BLaER1 (cell line): ENCODE measurements around the gene CLASP1.

Experiments
- H3K27ac ChIP-seq: shearing (Covaris generic); formaldehyde crosslinking; 2 replicates; pipeline ENCODE4 v1.8.1; 2022
- H3K27me3 ChIP-seq: shearing (Covaris generic); formaldehyde crosslinking; 2 replicates; pipeline ENCODE4 v1.8.1; 2022
- H3K36me3 ChIP-seq: shearing (Covaris generic); formaldehyde crosslinking; 2 replicates; pipeline ENCODE4 v1.8.1; 2022
- H3K4me1 ChIP-seq: shearing (Covaris generic); formaldehyde crosslinking; 2 replicates; pipeline ENCODE4 v1.8.1; 2022
- H3K4me2 ChIP-seq: shearing (Covaris generic); formaldehyde crosslinking; 2 replicates; pipeline ENCODE4 v1.8.1; 2022
- H3K4me3 ChIP-seq: shearing (Covaris generic); formaldehyde crosslinking; 2 replicates; pipeline ENCODE4 v1.8.1; 2022
- H3K9ac ChIP-seq: shearing (Covaris generic); formaldehyde crosslinking; 2 replicates; pipeline ENCODE4 v1.8.1; 2022
- H3K9me3 ChIP-seq: shearing (Covaris generic); formaldehyde crosslinking; 2 replicates; pipeline ENCODE4 v1.8.1; 2022
- H4K20me1 ChIP-seq: shearing (Covaris generic); formaldehyde crosslinking; 2 replicates; pipeline ENCODE4 v1.8.1; 2022
- Cebpa-rat ChIP-seq: shearing (Covaris generic); IDR thresholded peaks from 2 replicates; pipeline ENCODE4 v1.8.1; 2022

CLASP1 gene

GRCh38 chr2:121608967-121609366, 40.3 kb downstream of the CLASP1 start:
- H3K9ac ChIP-seq: no peak overlapping the region
- no peak overlapping the region for H3K27ac ChIP-seq
- no peaks in the 10 kb centered on the region for H3K4me1 ChIP-seq
- H3K4me2 ChIP-seq: no peak overlapping the region
- H3K36me3 ChIP-seq: peaks cover 55% of the 10 kb centered on the region
- no peaks in the 10 kb centered on the region for H3K27me3 ChIP-seq
- TF ChIP-seq Cebpa-rat: no peak
- H3K9me3 ChIP-seq: peaks cover 40% of the 10 kb centered on the region
- H4K20me1 ChIP-seq: peaks cover 52% of the 10 kb centered on the region
- no peak overlapping the region for H3K4me3 ChIP-seq

GRCh38 chr2:121608367-121608766, 40.9 kb downstream of the CLASP1 start:
- Histone ChIP-seq H3K4me2 (no peak overlapping the region), H3K27me3 (no peaks in the 10 kb centered on the region), H3K27ac (no peak overlapping the region), H3K4me1 (no peaks in the 10 kb centered on the region), H4K20me1 (peaks cover 58% of the 10 kb centered on the region), H3K36me3 (peaks cover 55% of the 10 kb centered on the region), H3K9me3 (peaks cover 34% of the 10 kb centered on the region), H3K4me3 (no peak overlapping the region), H3K9ac (no peak overlapping the region)
- TF ChIP-seq Cebpa-rat: no peak

GRCh38 chr2:121605820-121606733, 43.2 kb downstream of the CLASP1 start:
- Histone ChIP-seq H3K9ac (no peak overlapping the region), H3K4me1 (no peaks in the 10 kb centered on the region), H3K36me3 (peaks cover 68% of the 10 kb centered on the region), H3K27ac (no peak overlapping the region), H3K27me3 (no peaks in the 10 kb centered on the region), H3K9me3 (peaks cover 11% of the 10 kb centered on the region), H4K20me1 (peaks cover 81% of the 10 kb centered on the region), H3K4me2 (no peak overlapping the region), H3K4me3 (no peak overlapping the region)
- no peak for TF ChIP-seq Cebpa-rat

- Histone ChIP-seq H3K4me2 (no peak overlapping the region), H3K4me3 (no peak overlapping the region), H3K36me3 (peaks cover 89% of the 10 kb centered on the region), H3K27ac (no peak overlapping the region), H3K9ac (no peak overlapping the region), H4K20me1 (peaks cover 90% of the 10 kb centered on the region), H3K27me3 (no peaks in the 10 kb centered on the region), H3K4me1 (peaks cover 4% of the 10 kb centered on the region; the same call in 1 of the 2 replicates), H3K9me3 (no peaks in the 10 kb centered on the region)
- TF ChIP-seq Cebpa-rat: no peak
These were observed 46.1 kb downstream of the CLASP1 start for GRCh38 chr2:121603185-121603584.

- no peak for TF ChIP-seq Cebpa-rat
- Histone ChIP-seq H3K4me3 (no peak overlapping the region), H3K9ac (no peak overlapping the region), H4K20me1 (peaks cover 91% of the 10 kb centered on the region), H3K27ac (no peak overlapping the region), H3K4me1 (peaks cover 30% of the 10 kb centered on the region), H3K9me3 (no peaks in the 10 kb centered on the region), H3K36me3 (peaks cover 73% of the 10 kb centered on the region), H3K27me3 (no peaks in the 10 kb centered on the region), H3K4me2 (no peak overlapping the region)
These were observed 49.2 kb downstream of the CLASP1 start for GRCh38 chr2:121599963-121600651.

- H3K9me3 ChIP-seq: no peaks in the 10 kb centered on the region
- 0 out of 2 replicates have a peak overlapping the region, but pooled peaks have one; percentile 72 for H3K4me2 ChIP-seq
- no peaks in the 10 kb centered on the region for H3K27me3 ChIP-seq
- H4K20me1 ChIP-seq: peaks cover 86% of the 10 kb centered on the region
- H3K9ac ChIP-seq: no peak overlapping the region
- no peak overlapping the region for H3K27ac ChIP-seq
- H3K4me3 ChIP-seq: no peak overlapping the region
- peaks cover 66% of the 10 kb centered on the region for H3K36me3 ChIP-seq
- TF ChIP-seq Cebpa-rat: no peak
- peaks cover 30% of the 10 kb centered on the region for H3K4me1 ChIP-seq
These were observed 51.2 kb downstream of the CLASP1 start for GRCh38 chr2:121598087-121598486.

- peaks cover 30% of the 10 kb centered on the region for H3K4me1 ChIP-seq
- H3K36me3 ChIP-seq: peaks cover 60% of the 10 kb centered on the region
- peak; percentile 73 for TF ChIP-seq Cebpa-rat
- peak overlapping the region; percentile 72 for H3K4me2 ChIP-seq
- no peaks in the 10 kb centered on the region for H3K9me3 ChIP-seq
- H3K9ac ChIP-seq: peak overlapping the region; percentile 66
- H3K27me3 ChIP-seq: no peaks in the 10 kb centered on the region
- H3K4me3 ChIP-seq: peak overlapping the region; percentile 26; the same call in 1 of the 2 replicates
- peak overlapping the region; percentile 71 for H3K27ac ChIP-seq
- peaks cover 87% of the 10 kb centered on the region for H4K20me1 ChIP-seq
These were observed 52.8 kb downstream of the CLASP1 start for GRCh38 chr2:121596221-121597080.

GRCh38 chr2:121595012-121595891, 54.0 kb downstream of the CLASP1 start:
- H3K9ac ChIP-seq: no peak overlapping the region
- peaks cover 87% of the 10 kb centered on the region for H4K20me1 ChIP-seq
- no peak for TF ChIP-seq Cebpa-rat
- H3K9me3 ChIP-seq: no peaks in the 10 kb centered on the region
- H3K27me3 ChIP-seq: no peaks in the 10 kb centered on the region
- no peak overlapping the region for H3K4me2 ChIP-seq
- no peak overlapping the region for H3K27ac ChIP-seq
- H3K4me3 ChIP-seq: no peak overlapping the region
- H3K36me3 ChIP-seq: peaks cover 52% of the 10 kb centered on the region
- H3K4me1 ChIP-seq: peaks cover 26% of the 10 kb centered on the region
